Measurements from ENCODE around the gene RBL1.
"Not testable (repeated sequence)": the region's sequence is repeated elsewhere in the genome, so short reads cannot be mapped to it uniquely, and the experiment has no call there.

RBL1 gene

GRCh38 chr20:37072293-37073196 lies 23.3 kb downstream of the RBL1 start:
- H3K27me3 ChIP-seq (replicated peaks; ENCODE audit: control insufficient read depth, insufficient read depth, low read length), result no peaks in the 10 kb centered on the region
- DNase-seq (ENCODE audit: extremely low read depth, insufficient read length), result no peak
- H3K36me3 ChIP-seq (ENCODE audit: control insufficient read depth, insufficient read depth, low read length), result no peaks in the 10 kb centered on the region
- TF ChIP-seq CTCF (IDR thresholded peaks at IDR 0.05; ENCODE audit: insufficient read depth, low read length, poor library complexity, severe bottlenecking), result no peak
- peak overlapping the region; percentile 49 for H3K4me3 ChIP-seq (replicated peaks; ENCODE audit: low read depth, low read length)

GRCh38 chr20:37071481-37071911 lies 24.3 kb downstream of the RBL1 start:
- H3K36me3 ChIP-seq (ENCODE audit: control insufficient read depth, insufficient read depth, low read length), result no peaks in the 10 kb centered on the region
- no peak for DNase-seq (ENCODE audit: extremely low read depth, insufficient read length)
- H3K4me3 ChIP-seq (replicated peaks; ENCODE audit: low read depth, low read length), result peak overlapping the region; percentile 18; the same call in 1 of the 2 replicates
- TF ChIP-seq CTCF (IDR thresholded peaks at IDR 0.05; ENCODE audit: insufficient read depth, low read length, poor library complexity, severe bottlenecking), result no peak
- H3K27me3 ChIP-seq (replicated peaks; ENCODE audit: control insufficient read depth, insufficient read depth, low read length), result no peaks in the 10 kb centered on the region

GRCh38 chr20:37069563-37069962 lies 26.2 kb downstream of the RBL1 start:
- not testable (repeated sequence) for H3K36me3 ChIP-seq (ENCODE audit: control insufficient read depth, insufficient read depth, low read length); DNase-seq (ENCODE audit: extremely low read depth, insufficient read length); H3K27me3 ChIP-seq (replicated peaks; ENCODE audit: control insufficient read depth, insufficient read depth, low read length); H3K4me3 ChIP-seq (replicated peaks; ENCODE audit: low read depth, low read length)

- Histone ChIP-seq H3K4me3 (replicated peaks; ENCODE audit: low read depth, low read length) (no peak overlapping the region), H3K36me3 (ENCODE audit: control insufficient read depth, insufficient read depth, low read length) (no peaks in the 10 kb centered on the region; the same call in none of the 2 replicates), H3K27me3 (replicated peaks; ENCODE audit: control insufficient read depth, insufficient read depth, low read length) (no peaks in the 10 kb centered on the region)
- no peak for TF ChIP-seq CTCF (IDR thresholded peaks at IDR 0.05; ENCODE audit: insufficient read depth, low read length, poor library complexity, severe bottlenecking)
- DNase-seq (ENCODE audit: extremely low read depth, insufficient read length), result no peak
Measured at GRCh38 chr20:37066168-37066567, 29.6 kb downstream of the RBL1 start.

GRCh38 chr20:37055276-37055675 lies 40.5 kb downstream of the RBL1 start:
- no peak for DNase-seq (ENCODE audit: extremely low read depth, insufficient read length)
- Histone ChIP-seq H3K36me3 (ENCODE audit: control insufficient read depth, insufficient read depth, low read length) (peaks cover 4% of the 10 kb centered on the region), H3K27me3 (replicated peaks; ENCODE audit: control insufficient read depth, insufficient read depth, low read length) (no peaks in the 10 kb centered on the region), H3K4me3 (replicated peaks; ENCODE audit: low read depth, low read length) (no peak overlapping the region)
- no peak for TF ChIP-seq CTCF (IDR thresholded peaks at IDR 0.05; ENCODE audit: insufficient read depth, low read length, poor library complexity, severe bottlenecking)

GRCh38 chr20:37053230-37053950 lies 42.4 kb downstream of the RBL1 start:
- no peak for DNase-seq (ENCODE audit: extremely low read depth, insufficient read length)

More at GRCh38 chr20:37053230-37053950, 42.4 kb downstream of the RBL1 start:
- no peak for TF ChIP-seq CTCF (IDR thresholded peaks at IDR 0.05; ENCODE audit: insufficient read depth, low read length, poor library complexity, severe bottlenecking)
- H3K4me3 ChIP-seq (replicated peaks; ENCODE audit: low read depth, low read length), result no peak overlapping the region
- H3K27me3 ChIP-seq (replicated peaks; ENCODE audit: control insufficient read depth, insufficient read depth, low read length), result no peaks in the 10 kb centered on the region
- peaks cover 2% of the 10 kb centered on the region for H3K36me3 ChIP-seq (ENCODE audit: control insufficient read depth, insufficient read depth, low read length)
